ENCODE measurements around the gene SGCA. TPM values are rescaled to one million over a fixed set of nuclear protein-coding genes. Genes with fewer than 3 reads are reported as not detected.

SGCA gene
- total and polyA plus RNA-seq, 7 donors, result 2.5 to 80.1 (median 27.3) TPM

GRCh38 chr17:50221266-50221863 lies 55.6 kb downstream of the SGCA start:
- Histone ChIP-seq H3K27me3 (no peaks in the 10 kb centered on the region), H3K9me3 (peaks cover 0 to 6% (median 0%) of the 10 kb centered on the region in 4 donors), H3K36me3 (no peaks in the 10 kb centered on the region), H3K4me1 (peaks cover 0 to 56% (median 46%) of the 10 kb centered on the region in 4 donors), H3K4me3 (no peak overlapping the region), H3K27ac (peak overlapping the region in 3 of 4 donors; percentile 64 to 99 (median 79))
- DNase-seq, result no peak
- intact Hi-C loops (cut with DNase I), result no loop called here
- 73 to 78% methylated on average over 9 of the region's 9 CpGs for WGBS, 2 donors
- TF ChIP-seq CTCF (IDR thresholded peaks at IDR 0.05), result no peak
- TF ChIP-seq POLR2AphosphoS5 (IDR thresholded peaks at IDR 0.05), result no peak
- no peak for TF ChIP-seq POLR2A (IDR thresholded peaks at IDR 0.05)
- no peak for TF ChIP-seq EP300 (IDR thresholded peaks at IDR 0.05)

GRCh38 chr17:50221864-50222545 lies 56.2 kb downstream of the SGCA start:
- H3K27ac ChIP-seq, result peak overlapping the region; percentile 46 to 99 (median 72)
- H3K4me3 ChIP-seq, result no peak overlapping the region
- intact Hi-C loops (cut with DNase I), result no loop called here
- peaks cover 0 to 56% (median 45%) of the 10 kb centered on the region in 4 donors for H3K4me1 ChIP-seq
- peaks cover 0 to 6% (median 0%) of the 10 kb centered on the region in 4 donors for H3K9me3 ChIP-seq
- peak; percentile 80 for DNase-seq
- no peaks in the 10 kb centered on the region for H3K36me3 ChIP-seq
- 82 to 83% methylated on average over 8 of the region's 8 CpGs for WGBS, 2 donors
- no peaks in the 10 kb centered on the region for H3K27me3 ChIP-seq
- TF ChIP-seq POLR2A (IDR thresholded peaks at IDR 0.05) (no peak), CTCF (IDR thresholded peaks at IDR 0.05) (no peak), POLR2AphosphoS5 (IDR thresholded peaks at IDR 0.05) (peak in 2 of 4 donors; percentile 26 to 42)

GRCh38 chr17:50222922-50223321 lies 57.1 kb downstream of the SGCA start:
- Histone ChIP-seq H3K27ac (peak overlapping the region; percentile 46 to 99 (median 72)), H3K4me1 (peaks cover 0 to 50% (median 37%) of the 10 kb centered on the region in 4 donors), H3K27me3 (no peaks in the 10 kb centered on the region), H3K9me3 (peaks cover 0 to 6% (median 0%) of the 10 kb centered on the region in 4 donors), H3K36me3 (no peaks in the 10 kb centered on the region), H3K4me3 (no peak overlapping the region)
- intact Hi-C loops (cut with DNase I), result no loop called here
- TF ChIP-seq POLR2AphosphoS5 (IDR thresholded peaks at IDR 0.05) (no peak), EP300 (IDR thresholded peaks at IDR 0.05) (no peak), POLR2A (IDR thresholded peaks at IDR 0.05) (no peak), CTCF (IDR thresholded peaks at IDR 0.05) (no peak)
- WGBS, 2 donors, result 80 to 89% methylated on average over 6 of the region's 6 CpGs
- no peak for DNase-seq

Other genes with a start within 250 kb of the SGCA start
- gene DLX4, start 196.8 kb upstream of the SGCA start, total RNA-seq, result not detected
- under 1 TPM in 1 of 3 donors, not detected in 2; 0.34 TPM for gene DLX4, start 196.8 kb upstream of the SGCA start, polyA plus RNA-seq
- under 1 TPM in 1 of 4 donors, not detected in 3; 0.27 TPM for gene DLX3, start 170.8 kb upstream of the SGCA start, total RNA-seq
- gene DLX3, start 170.8 kb upstream of the SGCA start, polyA plus RNA-seq, result under 1 TPM in 1 of 3 donors, not detected in 2; 0.07 TPM
- gene ITGA3, start 109.9 kb upstream of the SGCA start, total RNA-seq, result 10 to 100 TPM; 19.9 to 54.0 (median 39.5) TPM
- 10 to 100 TPM; 15.6 to 85.1 (median 17.1) TPM for gene ITGA3, start 109.9 kb upstream of the SGCA start, polyA plus RNA-seq
- 10 to 100 TPM; 40.3 to 82.8 (median 45.7) TPM for gene PDK2, start 70.7 kb upstream of the SGCA start, total RNA-seq
- gene PDK2, start 70.7 kb upstream of the SGCA start, polyA plus RNA-seq, result 10 to 100 TPM; 23.1 to 56.5 (median 43.9) TPM
- gene SAMD14, start 35.8 kb upstream of the SGCA start, total RNA-seq, result 1 to 10 TPM in 1 of 4 donors, under 1 TPM in 3; 0.16 to 2.5 (median 0.63) TPM
- gene SAMD14, start 35.8 kb upstream of the SGCA start, polyA plus RNA-seq, result 1 to 10 TPM in 2 of 3 donors, under 1 TPM in 1; 0.92 to 1.3 (median 1.2) TPM
- 10 to 100 TPM; 15.3 to 18.8 (median 16.8) TPM for gene PPP1R9B, start 15.3 kb upstream of the SGCA start, total RNA-seq
- gene PPP1R9B, start 15.3 kb upstream of the SGCA start, polyA plus RNA-seq, result 10 to 100 TPM in 2 of 3 donors, 1 to 10 TPM in 1; 9.0 to 38.7 (median 10.9) TPM
- gene COL1A1, start 35.6 kb downstream of the SGCA start, total RNA-seq, result 100 to 1,000 TPM in 1 of 4 donors, 10 to 100 TPM in 3; 43.6 to 459 (median 71.4) TPM
- 10 to 100 TPM in 2 of 3 donors, 1 to 10 TPM in 1; 7.8 to 96.7 (median 10.2) TPM for gene COL1A1, start 35.6 kb downstream of the SGCA start, polyA plus RNA-seq
- gene TMEM92, start 108.5 kb downstream of the SGCA start, total RNA-seq, result not detected
- 1 to 10 TPM; 2.5 to 9.7 (median 3.6) TPM for gene TMEM92, start 108.5 kb downstream of the SGCA start, polyA plus RNA-seq
- gene XYLT2, start 180.1 kb downstream of the SGCA start, total RNA-seq, result 10 to 100 TPM; 16.2 to 27.4 (median 18.3) TPM
- gene XYLT2, start 180.1 kb downstream of the SGCA start, polyA plus RNA-seq, result 10 to 100 TPM in 1 of 3 donors, 1 to 10 TPM in 2; 1.8 to 14.5 (median 2.5) TPM
- gene MRPL27, start 207.2 kb downstream of the SGCA start, total RNA-seq, result 10 to 100 TPM; 64.0 to 94.6 (median 75.6) TPM
- gene MRPL27, start 207.2 kb downstream of the SGCA start, polyA plus RNA-seq, result 100 to 1,000 TPM; 151 to 234 (median 220) TPM
- gene EME1, start 207.2 kb downstream of the SGCA start, total RNA-seq, result under 1 TPM in 1 of 4 donors, not detected in 3; 0.36 TPM
- 1 to 10 TPM in 2 of 3 donors, not detected in 1; 1.2 to 3.5 TPM for gene EME1, start 207.2 kb downstream of the SGCA start, polyA plus RNA-seq
- gene LRRC59, start 231.5 kb downstream of the SGCA start, total RNA-seq, result 10 to 100 TPM; 32.4 to 38.8 (median 35.2) TPM
- gene LRRC59, start 231.5 kb downstream of the SGCA start, polyA plus RNA-seq, result 100 to 1,000 TPM in 1 of 3 donors, 10 to 100 TPM in 2; 78.1 to 116 (median 84.6) TPM